SK-N-MC (cell line): ENCODE data around the gene CDH4.

Experiments
- EZH2 ChIP-seq: fragments of 200-600 bp; sonication (generic); IDR thresholded peaks from one replicate; pipeline ENCODE4 v1.6.1; 2017; ENCODE audit warnings: antibody characterized with exemption
- FOXP2 ChIP-seq: optimal IDR thresholded peaks from 2 replicates; pipeline ENCODE3; 2011; ENCODE audit warnings: mild to moderate bottlenecking, moderate library complexity; ENCODE audit not compliant: insufficient read depth; ENCODE audit errors: extremely low read length, control extremely low read depth
- POLR2AphosphoS5 ChIP-seq: IDR thresholded peaks from 2 replicates; pipeline ENCODE4 v1.6.1; 2012; ENCODE audit warnings: mild to moderate bottlenecking, low read depth, low read length, borderline replicate concordance

DNA sequence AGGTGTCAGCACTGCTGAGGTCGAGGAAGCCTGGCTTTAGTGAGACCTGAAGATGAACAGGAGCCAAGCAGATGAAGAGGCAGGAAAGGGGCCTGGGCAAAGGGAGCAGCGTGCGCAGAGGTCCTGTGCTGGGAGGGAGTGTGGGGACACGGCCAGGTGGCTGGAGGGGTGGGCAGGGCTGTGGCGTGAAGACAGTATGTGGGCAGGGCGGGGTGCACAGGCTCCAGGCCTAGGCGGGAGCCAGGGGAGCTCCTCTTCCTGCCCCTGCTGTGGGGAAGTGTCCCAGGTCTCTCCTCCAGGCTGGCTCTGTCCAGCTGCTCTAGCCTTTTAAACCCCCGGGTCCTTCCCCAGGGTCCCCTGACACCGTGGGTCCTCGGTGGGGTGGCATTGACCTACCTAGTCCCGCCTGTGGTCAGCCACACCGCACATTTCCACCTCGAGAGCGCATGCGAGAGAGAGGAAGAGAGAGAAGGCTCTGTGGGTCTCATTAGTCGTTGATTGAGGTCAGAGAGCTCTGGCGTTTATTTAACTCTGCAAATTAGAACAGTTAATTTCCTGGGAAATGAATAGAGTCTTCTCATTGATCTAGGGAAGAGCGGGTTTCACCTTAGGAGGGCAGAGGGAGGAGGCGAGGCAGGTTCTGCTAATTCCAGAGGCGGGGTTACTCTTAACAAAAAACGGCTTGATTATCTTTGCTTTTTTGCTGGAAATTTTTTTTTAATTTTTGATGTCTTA lies 68.8 kb downstream of the CDH4 start:
- TF ChIP-seq EZH2 (no peak), FOXP2 (no peak), POLR2AphosphoS5 (no peak)
